GM19239 (cell line): ENCODE results near the gene PTH1R.

Source experiments
- DNase-seq: peaks from one replicate; pipeline ENCODE4 v3.0.0; 2011; ENCODE audit warnings: low spot score; ENCODE audit not compliant: insufficient read length
- FAIRE-seq: peaks from 2 replicates; lab custom pipeline; 2011; peaks lifted over from hg19 to GRCh38; lab: Jason Lieb, UNC

PTH1R gene

DNA sequence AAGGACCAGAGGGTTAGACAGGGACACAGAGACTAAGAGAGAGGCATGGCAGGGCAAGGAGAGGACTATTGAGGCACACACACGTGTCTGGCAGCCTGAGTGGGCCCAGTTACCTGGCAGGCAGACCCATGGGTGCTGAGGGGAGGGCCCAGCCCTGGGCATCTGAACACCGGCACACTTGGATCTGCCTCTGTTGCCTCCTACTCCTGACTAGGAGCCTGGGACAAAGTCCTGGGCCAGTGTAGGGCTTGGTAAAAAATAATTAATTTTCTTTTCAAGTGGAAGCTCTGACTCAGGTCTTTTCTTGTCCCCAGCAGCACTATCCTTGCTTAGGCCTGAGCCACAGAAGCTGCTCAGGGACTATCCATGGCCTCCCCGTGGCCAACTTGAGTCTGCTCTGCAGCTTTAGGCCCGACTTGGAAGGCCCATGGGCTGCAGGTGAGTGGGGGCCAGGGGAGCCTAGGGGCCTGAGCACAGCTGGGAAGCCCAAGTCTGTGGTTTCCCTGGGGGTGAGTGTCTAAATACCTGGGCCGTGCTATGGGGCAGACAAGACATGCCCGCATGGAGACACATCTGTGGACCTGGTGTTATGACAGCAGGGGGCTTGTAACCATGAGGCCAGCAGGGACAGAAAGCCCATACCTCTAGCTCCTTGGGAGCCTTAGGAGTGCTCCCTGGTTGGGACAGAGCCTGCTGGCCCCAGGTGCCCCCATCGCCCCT lies at the start of gene PTH1R:
Gene PTH1R (plus strand): TSS at position 316 of the 720 bp plus-strand sequence. CDS start 5,839 bp downstream, outside the sequence.
- DNase-seq (no peak), FAIRE-seq (no peak)

DNA sequence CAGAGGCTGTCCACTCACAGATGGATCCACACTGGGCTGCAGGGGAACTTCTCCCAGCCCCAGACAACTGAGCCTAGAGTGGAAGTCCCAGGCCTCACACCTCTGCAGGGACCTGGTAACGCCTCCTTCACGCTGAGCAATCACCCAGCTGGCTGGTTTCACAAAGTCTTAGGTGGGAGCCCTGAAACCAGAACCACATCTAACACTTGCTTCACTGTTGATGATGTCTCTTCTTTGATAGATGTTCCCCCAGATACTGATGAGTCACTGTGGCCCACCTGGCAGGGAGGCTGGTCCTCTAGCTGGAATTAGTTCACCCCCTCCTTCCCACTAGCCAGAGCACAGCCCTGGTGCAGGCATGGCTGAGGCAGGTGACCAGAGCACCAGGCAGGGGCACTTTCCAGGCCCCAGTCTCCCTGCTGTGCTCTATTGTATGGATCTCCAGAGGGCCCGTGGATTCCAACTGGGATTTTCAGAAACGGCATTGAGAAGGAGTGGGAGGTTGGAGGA lies 47.8 kb upstream of the PTH1R start:
- FAIRE-seq (peak; percentile 66), DNase-seq (peak; percentile 56)

DNA sequence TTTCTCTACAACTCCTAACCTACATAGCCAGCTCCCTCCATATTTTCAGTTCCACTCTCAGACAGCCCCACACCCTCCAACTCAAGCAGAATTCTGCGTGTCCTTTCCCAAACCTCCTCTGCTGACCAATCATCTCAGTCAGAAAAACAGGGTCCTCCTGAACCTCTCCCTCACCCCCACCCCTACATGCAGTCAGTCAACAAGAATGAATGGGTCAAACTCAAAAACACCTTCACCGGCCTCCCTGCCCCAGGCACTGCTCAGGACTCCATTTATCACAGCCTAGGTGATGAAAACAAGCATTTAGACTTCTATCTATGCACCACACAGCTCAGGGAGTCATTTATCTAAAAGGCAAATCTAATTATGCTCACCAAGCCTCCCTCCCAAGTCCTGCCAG lies 46.7 kb upstream of the PTH1R start:
- DNase-seq (no peak), FAIRE-seq (no peak)

DNA sequence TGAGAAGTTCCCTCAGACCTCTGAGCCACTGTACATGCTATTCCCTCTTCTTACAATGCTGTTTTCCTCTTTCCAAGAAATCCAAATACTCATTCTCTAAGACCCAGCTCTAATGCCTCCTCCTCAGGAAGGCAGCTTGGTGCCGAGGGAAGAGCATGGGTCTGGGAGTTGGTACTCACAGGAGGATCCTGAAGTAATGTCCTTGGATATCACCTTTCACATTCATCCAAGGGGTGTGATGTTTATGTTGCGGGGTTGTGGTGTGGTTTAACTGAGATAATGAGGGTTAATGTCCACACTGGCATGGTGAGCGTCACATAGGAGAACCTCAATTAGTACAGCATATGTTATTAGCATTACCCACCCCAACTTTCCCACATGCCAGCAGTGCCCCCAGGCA lies 46.2 kb upstream of the PTH1R start:
- DNase-seq, result no peak
- FAIRE-seq, result no peak

DNA sequence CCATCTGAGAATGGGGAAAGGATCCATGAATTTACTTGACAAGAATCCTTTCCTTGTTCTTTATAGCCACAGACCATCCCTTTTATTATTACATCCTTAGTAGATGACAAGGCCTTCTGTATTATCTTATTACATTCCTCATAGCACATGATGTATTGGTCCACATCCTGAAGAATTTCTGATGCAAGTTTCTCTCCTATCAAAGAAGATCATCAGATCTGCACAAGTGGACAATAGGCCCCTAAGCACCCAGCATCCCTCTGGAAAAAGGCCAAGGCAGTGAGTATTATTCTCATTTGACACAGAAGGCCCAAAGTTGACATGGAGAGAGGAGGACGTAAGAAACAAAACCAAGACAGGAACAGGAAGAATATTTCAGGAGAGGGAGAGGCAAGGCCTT lies 45.7 kb upstream of the PTH1R start:
- DNase-seq, result no peak
- FAIRE-seq, result no peak

DNA sequence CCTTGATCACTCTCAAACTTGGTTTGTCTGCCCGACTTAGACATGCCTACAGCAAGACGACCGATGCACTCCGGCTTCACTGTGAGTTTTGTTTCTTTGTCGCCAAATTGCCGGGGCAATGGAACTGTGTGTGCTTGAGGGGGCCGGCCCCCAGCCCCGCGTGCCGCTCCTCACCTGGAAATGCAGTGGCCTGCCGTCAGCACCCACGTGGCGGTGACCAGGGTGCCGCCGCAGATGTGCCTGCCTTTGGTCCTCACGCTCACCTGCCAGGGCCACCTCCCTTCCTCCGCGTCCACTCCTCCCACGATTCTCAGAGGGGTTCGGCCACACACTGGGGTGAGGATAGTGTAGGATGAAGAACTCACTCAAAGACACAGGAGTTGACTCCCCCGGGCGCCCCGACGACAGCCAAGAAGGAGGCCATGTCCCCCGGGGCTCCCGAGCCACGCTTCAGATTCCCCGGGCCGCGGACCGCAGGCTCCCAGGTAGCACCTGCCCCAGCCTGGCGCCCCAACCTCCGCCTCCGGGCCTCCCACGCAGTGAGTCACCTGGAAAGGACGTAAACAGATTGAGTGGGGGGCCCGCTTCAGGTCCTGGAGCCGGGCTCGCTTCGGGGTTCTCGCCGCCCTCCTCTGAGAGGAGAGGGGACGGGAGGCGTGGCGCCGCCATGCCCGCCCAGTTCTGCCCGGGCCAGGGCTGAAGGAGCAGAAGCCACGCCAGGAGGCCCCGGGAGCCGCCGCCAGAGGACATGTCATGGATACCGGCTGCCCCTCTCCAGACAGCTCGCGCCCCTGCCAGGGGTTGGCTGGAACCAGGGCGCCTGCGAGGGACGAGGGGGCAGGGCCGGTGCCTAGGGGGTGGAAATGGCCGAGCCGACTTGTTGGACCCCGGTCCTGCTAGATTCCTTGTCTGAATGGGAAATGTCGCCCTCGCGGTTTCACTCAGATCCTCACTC lies 43.9 kb upstream of the PTH1R start:
- DNase-seq (no peak), FAIRE-seq (no peak)

DNA sequence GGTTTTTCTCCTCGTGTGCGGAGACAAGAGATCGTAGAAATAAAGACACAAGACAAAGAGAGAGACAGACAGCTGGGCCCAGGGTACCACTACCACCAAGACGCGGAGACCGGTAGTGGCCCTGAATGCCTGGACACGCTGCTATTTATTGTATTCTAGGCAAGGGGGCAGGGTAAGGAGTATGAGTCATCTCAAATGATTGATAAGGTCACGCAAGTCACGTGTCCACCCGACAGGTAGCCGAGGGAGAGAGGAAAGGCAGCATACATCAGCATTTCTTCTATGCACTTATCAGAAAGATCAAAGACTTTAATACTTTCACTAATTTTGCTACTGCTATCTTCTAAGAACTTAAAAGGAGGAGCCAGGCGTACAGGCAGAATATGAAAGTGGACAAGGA lies 42.5 kb upstream of the PTH1R start:
- FAIRE-seq, result no peak
- no peak for DNase-seq

DNA sequence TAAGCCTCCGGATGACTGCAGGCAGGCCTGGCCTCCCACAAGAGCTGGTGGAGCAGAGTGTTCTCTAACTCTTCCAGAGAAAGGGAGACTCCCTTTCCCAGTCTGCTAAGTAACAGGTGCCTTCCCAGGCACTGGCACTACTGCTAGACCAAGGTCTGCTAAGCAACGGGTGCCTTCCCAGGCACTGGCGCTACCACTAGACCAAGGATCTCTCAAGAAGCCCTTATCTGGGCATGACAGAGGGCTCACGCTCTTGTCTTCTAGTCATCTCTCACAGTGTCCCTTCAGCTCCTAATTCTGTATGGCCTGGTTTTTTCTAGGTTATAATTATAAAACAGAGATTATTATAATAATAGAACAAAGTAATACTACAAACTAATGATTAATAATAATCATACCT lies 42.0 kb upstream of the PTH1R start:
- FAIRE-seq (no peak), DNase-seq (no peak)

DNA sequence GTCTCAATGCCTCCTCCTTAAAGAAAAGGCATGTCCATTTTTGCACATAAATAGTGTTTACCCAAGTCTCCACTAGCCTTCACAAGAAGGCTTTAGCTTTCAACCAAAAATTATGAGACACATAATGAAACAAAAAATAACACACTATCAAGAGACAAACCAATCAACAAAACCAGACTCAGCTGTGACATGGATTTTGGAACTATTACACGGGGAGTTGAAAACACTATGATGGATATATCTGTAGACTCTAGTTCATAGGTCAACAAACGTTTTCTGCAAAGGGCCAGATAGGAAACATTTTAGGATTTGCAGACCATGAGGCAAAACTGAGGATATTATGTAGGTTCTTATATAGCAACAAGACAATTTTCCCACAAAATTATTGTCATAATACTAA lies 39.2 kb upstream of the PTH1R start:
- FAIRE-seq (no peak), DNase-seq (no peak)

DNA sequence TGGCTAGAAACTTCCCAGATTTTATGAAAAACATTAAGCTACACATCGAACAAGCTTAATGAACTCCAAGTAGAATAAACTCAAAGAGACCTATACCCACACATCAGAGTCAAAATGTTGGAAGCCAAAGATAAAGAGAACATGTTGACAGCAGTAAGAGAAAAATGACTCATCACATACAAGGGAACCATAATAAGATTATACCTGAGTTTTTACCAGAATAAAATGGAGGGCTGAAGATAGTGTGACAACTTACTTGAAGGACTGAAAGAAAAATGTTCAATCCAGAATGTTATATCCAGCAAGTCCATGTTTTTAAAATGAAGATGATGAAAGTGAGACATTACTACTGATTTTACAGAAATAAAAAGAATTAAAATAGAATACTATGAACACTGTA lies 37.0 kb upstream of the PTH1R start:
- FAIRE-seq (no peak), DNase-seq (no peak)

DNA sequence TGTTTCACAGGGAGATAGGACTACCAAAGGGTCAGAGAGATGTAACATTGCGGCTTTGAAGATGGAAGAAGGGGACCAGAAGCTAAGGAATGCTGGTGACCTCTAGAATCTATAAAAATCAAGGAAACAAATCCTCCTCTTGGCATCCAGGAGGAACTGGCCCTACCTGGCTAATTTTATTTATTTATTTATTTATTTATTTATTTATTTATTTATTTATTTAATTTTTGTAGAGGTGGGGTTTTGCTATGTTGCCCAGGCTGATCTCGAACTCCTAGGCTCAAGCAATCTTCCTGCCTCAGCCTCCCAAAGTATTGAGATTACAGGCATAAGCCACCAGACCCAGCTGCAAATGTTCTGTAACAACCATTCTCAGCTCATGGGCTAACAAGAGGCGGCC lies 34.0 kb upstream of the PTH1R start:
- DNase-seq, result no peak
- no peak for FAIRE-seq

DNA sequence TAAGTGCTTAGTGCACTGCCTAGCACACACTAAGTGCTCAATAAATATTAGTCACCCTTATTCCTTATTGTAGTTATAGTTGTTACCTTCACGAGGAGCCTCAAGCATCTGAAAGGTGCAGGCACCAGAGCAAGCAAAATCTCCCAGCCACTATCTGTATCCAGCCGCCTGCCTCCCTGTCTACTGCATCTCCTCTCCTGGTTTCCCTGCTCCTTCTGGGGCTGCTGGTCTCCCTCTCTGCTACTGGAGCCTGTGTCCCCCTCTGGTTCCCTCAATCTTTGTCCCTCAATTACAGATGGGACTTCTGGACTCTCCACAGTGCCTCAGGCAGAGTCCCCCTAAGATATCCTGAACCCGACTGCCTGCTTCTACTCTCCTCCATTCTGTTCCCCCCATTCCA lies 33.1 kb upstream of the PTH1R start:
- DNase-seq (no peak), FAIRE-seq (no peak)

DNA sequence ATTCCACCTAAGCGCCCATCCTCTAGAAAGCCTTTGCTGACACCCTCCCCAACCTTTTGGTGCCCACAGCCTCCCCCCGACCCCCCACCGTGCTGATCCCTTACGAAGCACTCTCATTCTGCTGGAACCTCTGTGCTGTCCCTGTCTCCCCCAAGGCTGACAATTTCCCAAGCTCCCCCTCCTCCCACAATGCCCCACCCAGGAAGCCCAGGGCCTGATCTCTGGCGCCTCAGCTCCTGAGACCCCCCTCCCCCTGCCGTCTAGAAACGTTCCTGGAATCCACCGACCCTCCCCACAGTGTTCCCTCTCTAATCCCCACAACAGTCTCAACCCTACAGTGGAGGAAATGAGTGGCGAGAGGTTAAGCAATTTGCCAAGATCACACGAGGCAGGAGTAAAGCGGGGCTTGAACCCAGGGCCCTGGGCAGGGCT lies 32.6 kb upstream of the PTH1R start:
- no peak for FAIRE-seq

DNA sequence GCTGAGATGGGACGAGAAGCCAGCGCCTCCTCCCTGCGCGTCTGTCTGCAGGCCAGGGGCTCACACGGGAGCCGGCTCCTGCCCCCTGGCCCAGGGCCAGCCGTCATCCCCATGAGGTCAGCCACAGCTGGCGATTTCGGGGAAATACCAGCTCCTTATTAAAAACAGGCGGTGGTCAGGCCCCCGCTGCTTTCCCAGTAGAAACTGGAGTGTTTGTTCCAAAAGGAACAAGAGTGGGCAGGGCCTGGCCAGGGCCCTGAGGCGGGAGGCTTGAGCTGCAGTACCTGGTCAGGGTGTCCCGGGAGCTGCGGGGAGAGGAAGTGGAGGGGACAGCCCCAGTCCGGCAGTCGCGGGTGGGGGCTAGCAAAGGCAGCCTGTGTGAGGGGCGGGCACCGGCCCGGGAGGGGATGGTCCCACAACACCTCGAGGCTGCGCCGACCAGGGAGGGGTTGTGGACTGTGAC lies 32.1 kb upstream of the PTH1R start:
- no peak for DNase-seq
- no peak for FAIRE-seq

More for the DNA sequence above, 32.6 kb upstream of the PTH1R start:
- DNase-seq, result no peak

DNA sequence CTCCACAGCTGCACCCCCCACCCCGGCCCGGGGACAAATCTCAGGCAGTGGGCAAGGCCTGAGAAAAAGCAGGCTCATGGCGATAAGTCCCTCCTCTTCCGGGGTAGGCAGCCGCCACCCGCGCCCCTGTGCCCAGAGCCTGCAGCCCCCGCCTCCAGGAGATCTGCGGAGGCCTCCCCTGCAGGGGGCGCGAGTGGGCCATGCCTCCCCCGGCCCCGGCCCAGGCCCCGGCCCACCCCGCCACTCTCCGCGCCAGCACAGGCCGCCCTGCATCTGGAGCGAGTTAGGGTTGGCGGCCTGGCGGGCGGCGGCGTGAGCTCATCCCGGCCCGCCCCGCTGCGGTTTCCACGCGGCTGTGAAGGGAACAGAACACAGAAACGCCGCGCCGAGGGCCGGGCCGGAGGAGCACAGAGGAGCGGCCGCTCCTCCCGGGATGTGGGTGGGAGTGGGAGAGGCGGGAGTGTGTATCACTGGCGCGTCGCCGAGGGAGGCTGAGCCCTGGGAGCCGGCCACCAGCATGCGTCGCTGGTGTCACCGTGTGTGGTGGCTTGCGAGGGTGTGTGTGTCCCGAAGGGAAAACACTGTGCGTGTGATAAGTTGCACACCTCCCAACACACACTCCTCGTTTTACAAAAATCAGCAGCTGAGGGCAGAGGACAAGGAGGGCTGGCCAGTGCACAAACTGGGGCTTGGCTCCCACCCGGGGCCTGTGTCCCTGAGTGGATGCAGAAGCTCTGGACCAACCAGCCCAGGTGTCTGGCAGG lies 31.5 kb upstream of the PTH1R start:
- peak; percentile 81 for DNase-seq
- FAIRE-seq, result peak; percentile 88

DNA sequence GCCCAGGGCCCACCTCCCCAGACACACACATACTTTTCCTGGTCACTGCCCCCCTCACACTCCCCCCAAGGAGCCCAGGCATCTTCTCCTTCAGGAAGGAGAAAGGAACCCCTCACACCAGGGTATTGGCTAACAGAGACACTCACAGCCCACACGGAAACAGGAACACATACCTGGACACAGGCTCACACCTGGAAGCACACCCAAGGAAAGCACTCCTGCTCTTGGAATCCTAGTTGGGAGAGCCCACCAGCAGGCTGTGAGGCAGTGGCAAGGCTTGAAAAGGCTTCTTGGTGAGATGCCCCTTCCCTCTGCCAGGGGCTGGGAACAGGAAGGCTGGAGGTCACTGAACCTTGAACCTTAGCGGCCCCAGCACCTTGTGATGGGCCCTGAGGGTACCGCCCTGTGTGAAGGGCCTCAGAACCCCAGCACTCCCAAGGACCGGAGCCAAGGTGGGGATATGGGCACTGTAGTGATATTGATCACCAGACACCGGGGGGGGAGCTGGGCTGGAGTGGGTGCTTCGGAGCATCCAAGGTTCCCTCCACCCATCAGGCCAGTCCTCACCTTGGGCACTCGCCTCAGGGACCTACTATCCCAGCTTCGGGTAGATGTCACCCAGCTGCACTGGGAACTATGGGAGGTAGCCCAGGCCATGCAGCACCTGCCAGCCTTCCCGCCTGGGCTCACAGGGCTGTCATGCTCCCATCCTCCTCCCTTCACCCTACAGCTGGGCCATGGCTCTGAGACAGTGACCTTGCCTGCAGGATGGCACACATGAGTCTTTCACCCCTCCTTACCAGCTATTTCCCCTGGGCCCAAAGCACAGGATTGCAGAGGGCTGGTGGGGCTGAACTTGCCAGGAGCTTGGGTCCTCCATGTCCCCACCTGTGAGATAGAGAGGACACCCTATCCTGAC lies 30.6 kb upstream of the PTH1R start:
- FAIRE-seq, result no peak
- DNase-seq, result no peak

DNA sequence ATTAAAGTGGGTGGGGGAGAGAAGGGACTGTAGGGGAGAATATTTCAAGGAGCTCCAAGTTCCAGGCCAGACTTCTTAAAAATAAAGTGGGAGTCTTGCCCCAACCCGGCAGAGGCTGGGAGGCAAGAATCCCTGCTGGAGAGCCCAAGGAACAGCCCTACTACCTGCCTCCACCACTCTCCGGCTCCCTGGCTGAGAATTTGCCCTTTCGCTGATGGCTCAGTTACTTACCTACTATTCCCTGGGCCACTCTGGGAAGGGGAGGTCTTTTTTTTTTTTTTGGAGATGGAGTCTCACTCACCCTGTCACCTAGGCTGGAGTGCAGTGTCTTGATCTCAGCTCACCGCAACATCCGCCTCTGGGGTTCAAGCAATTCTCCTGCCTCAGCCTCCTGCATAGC lies 29.8 kb upstream of the PTH1R start:
- DNase-seq (no peak), FAIRE-seq (no peak)

DNA sequence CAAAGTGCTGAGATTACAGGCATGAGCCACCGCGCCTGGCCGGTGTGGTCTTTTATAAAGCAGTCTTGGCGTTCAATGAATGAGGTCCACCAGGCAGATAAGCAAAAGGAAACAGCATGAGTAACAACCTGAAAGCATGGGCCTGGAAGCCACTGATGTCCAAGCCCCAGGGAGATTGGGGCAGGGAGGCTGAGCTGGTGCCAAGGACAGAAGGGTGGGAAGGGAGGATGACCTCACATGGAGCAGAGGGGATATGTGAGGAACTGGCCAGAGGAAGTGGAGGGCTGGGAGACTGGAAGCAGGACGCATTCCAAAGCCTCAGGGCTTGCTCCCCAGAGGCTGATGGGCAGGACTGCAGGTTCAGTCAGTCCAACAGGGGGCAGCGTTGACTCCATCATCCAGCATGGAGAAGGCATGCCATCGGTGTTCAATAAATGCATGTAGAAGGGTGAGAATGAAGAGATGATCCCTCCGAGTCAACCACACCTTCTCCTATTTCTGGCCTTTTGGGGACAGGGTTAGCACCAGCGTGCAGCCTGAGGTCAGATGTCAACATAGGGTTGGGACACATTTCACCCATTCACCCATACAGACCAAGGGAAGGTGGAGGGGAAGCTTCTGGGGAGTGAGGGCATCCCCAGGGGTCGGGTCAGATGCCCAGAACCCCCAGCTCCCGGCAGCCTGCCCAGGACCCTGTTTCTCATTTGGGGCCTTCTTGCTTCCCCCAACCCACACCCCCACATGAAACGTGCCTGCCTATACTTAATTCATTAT lies 29.1 kb upstream of the PTH1R start:
- DNase-seq (no peak), FAIRE-seq (no peak)
